HG02763 (cell line): ENCODE results near the gene ATL2.
"Not testable (repeated sequence)": the region's sequence is repeated elsewhere in the genome, so short reads cannot be mapped to it uniquely, and the experiment has no call there.

ENCODE experiments used
- ATAC-seq: cut with Tn5 transposase; IDR thresholded peaks from one replicate; pipeline ENCODE4 v1.9.1; 2021; ENCODE audit warnings: mild to moderate bottlenecking, moderate library complexity; ENCODE audit not compliant: unreplicated experiment

Gene ATL2

GRCh38 chr2:38277245-38278116 lies 99.6 kb downstream of the ATL2 start:
- ATAC-seq, result no peak

DNA sequence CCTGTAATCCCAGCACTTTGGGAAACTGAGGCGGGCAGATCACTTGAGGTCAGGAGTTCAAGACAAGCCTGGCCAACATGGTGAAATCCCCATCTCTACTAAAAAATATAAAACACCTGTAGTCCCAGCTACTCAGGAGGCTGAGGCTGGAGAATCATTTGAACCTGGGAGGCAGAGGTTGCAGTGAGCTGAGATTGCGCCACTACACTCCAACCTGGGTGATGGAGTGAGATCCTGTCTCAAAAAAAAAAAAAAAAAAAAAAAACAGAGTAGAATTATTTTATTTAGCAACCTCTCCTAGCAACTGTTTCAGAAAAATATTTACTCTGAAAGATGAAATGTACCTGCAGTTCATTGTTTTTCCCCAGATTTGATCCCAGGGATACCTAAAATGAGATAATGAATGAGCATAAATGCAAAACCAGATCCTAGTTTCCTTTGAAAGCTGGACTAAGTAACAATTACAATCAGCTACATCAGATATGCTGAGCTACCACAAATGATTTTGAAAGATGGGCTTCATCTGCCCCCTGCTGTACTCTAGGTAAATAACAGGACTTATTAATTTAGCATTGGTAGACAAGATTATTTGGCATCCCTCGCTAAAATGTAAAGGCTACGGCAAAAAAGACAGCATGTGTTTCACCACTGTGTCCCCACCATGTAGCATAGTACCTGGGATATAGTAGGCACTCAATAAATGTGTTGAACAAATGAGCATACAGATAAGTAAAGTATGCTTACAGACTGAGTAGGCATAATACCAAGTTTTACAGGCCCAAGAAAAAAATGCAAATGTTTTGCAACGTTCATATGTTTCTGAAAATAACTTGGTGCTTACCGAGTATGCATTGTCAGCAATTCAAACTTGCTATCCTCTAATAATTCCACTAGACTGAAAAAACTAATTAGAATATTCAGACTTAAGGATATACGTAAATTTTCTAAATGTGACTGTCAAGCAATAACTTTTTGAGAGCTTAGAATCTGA lies 102.5 kb downstream of the ATL2 start:
- no peak for ATAC-seq

DNA sequence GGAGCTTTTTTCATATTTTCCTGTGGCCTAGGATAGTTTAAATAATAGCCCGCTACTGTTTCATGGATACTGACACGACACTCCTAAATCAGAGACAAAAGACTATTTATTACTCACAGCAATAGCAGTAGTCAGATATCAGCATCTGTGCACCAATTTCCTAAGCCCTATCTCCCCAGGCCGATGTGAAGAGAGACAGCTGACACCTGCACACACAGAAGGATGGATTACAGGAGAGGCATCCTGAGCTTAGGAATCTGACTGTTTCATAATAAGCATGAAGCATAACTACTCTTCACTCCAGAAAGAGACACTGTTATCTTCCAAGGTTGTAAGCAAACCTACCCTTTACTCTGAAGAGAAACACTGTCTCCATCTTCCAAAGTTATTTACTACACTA lies 105.4 kb downstream of the ATL2 start:
- ATAC-seq, result no peak

DNA sequence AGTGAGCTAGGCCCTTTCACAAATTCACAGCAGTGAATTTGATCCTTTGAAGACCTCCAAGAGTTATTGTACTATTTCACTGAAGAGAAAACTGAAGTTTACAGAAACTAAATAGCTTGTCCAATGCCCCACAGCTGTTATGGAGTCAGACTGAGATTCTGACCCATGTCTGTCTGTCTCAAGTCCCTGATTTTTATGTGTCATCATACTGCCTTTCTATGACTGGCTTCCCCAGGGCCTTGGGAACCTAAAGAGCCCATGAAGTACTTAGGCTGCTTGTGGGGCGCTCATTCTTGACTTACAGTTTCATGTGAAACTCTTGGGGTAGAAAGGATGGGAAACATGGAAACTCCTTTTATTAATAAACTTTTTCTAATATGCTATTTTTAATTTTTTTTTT lies 107.7 kb downstream of the ATL2 start:
- no peak for ATAC-seq

DNA sequence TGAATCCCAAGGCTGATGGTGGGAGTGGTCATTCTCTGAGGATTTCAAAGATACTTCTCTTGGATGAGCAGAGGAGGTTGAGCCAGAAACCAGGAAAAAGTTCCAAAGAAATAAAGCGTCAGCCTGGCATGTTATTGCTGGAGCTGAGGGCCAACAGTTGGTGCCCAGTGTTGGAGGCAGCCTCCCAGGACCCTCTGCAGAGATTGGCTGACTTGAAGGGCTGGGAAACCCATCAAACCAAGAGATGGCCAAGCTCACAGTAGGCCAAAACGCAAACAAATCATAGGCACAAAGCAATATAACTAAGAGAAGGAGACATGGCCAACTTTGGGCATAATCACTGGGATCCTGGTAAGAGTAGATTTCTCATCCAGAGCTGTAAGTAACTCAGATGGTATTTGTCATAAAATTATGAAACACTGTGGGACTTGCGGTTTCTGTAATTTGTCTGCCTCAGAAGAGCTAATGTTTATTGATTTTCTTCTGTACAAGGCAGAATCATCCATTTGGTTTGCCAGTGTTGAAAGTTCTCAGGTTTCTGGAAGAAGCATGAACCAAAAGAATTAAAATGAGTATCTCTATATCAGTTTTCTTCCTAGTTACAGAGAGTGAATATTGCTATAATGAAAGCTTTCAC lies 108.3 kb downstream of the ATL2 start:
- no peak for ATAC-seq

- no peak for ATAC-seq
Measured at GRCh38 chr2:38268001-38268400, 109.1 kb downstream of the ATL2 start.

DNA sequence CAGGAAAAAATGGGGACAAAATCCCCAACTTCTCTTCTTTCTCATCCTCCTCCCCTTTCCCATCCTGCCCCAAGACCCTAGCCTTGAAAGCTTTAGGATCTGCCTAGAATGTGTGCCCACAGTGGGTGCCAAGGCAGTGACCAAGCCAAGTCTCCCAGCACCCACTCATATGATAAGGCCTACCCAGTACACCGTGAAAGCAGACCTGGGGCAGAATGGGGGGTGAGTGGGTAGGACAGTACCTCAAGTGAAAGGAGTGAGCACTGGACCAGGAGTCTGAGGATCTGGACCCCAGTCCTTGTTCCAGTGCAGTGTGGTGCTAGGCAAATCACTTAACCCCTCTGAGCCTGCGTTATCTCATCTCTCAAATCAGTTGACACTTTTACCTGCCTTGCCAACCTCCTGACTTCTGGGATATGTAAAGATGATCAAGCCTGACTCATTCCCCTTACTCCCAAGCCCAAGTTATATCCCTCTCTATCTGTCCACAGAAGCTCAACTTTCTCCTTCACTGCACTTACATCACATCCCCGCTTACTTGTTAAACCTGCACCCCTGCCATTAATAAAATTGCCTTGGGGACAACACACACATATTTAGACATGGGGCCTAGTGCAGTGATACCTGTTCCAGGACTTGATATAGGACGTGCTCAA lies 109.7 kb downstream of the ATL2 start:
- ATAC-seq, result no peak

DNA sequence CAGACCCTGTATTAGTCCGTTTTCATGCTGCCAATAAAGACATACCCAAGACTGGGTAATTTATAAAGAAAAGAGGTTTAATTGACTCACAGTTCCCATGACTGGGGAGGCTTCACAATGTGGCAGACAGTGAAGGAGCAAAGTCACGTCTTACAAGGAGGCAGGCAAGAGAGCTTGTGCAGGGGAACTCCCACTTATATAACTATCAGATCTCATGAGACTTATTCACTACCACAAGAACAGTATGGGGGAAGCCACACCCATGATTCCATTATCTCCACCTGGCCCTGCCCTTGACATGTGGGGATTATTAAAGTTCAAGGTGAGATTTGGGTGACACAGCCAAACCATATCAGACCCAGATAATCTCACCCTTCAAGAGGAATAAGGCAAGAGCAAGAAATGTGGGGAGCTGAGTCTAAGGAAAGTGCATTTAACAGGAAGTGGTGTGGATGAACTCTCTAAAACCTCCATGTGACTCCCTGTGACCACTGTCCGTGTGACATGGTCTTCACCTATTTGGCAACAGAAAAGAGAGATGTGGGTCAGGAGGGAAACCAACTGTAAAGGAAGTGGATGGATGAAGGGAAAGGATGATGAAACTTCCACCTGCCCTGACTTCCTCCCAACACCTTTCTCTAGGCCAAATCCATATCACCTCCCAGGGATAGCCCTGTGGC lies 110.6 kb downstream of the ATL2 start:
- no peak for ATAC-seq

DNA sequence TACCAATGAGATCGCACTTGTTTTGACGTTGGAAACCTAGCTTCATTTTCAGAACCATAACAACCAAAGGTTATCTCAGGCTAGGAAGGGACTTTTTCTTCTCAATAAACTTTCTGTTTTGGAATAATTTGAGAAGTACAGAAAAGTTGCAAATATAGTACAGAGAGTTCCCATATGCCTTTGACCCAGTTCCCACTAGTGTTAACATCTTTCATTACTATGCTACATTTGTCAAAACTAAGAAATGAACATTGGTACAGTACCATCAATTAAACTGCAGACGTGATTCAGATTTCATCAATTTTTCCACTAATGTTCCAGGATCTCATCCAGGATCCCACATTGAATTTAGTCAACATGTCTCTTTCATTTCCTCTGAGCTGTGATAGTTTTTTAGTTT lies 111.6 kb downstream of the ATL2 start:
- no peak for ATAC-seq

DNA sequence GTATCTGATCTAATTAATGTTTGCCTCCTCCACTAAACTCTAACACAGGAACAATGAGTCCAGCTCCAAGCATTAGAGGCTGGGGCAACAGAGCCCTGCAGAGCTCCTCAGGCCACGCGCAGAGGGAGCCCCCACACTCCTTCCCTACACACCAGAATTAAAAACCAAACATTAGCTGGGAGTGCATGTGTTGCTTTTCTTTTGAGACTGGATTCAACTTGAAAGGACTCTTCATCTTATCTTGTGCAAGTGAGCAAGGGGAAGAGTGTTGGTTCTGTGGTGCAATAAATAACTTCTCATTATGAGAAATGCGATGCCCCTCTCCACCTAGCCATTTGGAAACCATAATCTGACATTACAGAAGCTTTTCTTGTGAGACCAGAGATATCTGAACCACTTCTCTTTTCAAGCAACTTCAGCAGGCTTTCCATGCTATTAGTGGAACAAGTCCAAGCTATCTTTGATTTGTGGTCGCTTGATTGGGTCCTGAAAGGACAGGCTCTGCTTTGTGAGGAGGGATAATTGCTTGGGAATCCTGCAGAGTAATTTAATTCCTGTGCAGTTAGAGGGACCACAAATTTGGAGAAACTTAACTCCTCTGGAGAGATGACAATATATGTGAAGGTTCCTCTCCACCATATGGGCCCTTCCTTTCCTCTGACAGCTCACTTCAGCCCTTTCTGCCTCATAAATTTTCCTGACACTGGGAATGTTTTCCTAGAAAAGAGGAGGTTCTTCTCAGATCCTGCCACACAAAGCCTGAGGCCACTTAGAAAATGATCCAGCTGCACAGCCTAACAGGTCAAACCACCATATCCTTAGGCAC lies 112.5 kb downstream of the ATL2 start:
- ATAC-seq, result no peak

- no peak for ATAC-seq
Measured at GRCh38 chr2:38263293-38263692, 113.8 kb downstream of the ATL2 start.

DNA sequence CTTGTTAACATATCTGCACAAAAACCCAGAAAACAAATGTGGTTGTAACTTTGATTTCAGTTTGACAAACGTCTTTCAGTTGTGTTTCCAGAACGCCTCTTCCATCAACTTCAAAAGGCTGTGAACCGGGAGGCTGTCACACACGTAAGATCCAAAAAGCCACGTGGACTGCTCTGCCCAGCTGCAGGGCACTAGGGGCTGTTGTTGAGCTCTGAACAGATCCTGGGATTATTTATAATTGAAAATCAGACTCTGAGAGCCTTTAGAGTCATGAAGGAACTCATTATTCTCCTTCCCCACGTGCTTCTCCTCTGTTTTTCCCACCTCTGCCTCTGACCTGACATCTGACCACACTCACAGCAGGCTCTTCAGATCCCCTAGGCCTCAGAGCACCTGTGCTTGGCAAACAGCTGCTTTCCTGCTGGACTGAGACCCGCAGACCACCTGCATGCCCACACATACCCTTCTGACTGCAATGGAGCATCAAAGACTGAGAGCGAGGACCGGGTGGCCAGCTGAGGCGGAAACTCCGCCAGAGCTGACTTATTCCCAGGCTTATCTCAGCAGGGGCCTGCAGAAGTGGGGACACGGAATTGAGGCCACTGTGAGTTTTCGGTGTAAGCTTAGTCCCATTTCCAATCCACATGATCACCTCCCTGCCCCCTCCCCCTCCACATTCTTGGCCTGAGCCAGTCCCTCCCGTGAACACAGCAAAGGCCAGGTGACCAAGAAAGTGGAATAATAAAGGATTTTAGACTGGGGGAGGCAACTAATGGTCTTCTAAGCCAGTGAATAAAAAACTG lies 114.8 kb downstream of the ATL2 start:
- ATAC-seq, result no peak

DNA sequence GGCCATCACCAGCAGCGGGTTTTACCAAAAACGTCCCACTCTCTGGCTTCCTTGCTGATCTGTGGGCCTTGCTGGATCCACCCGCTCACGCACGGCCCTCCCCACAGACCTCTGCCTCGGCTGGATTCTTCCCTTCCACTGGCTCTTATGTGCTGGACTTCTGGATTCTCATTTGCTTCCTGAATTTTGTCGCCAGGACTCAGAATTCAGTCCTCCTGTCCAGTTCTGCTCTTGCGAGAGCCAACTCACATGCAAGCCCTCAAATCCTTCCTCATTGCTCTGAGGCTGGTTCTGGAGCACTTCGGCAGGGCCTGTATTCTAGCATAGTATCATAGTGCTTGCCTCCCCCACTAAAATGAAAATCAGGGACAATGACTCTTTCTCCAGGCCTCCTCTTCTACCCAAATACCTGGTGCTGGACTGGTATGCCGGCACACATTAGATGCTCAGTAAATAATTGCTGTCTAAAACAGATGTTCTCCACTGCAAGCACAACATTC lies 115.5 kb downstream of the ATL2 start:
- no peak for ATAC-seq

GRCh38 chr2:38260972-38261371 lies 116.1 kb downstream of the ATL2 start:
- ATAC-seq, result no peak

DNA sequence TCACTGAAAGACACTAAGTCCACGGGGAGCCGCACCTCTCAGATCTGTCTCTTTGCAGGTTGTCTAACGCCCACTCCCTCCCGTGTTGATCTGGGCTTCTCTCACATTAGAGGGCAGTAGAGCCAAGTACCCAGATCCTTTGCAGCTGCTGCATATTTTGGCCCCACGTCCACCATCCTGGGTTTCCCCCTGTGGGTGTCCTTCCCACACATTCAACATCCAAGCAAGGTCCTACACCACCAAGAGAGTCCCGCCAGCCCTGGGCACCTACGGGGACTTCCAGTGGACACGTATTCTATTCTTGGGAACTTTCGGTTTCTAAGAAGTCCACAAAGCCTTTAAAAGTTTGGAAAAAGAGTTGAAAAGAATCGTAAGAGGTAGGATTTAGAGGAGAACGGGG lies 116.6 kb downstream of the ATL2 start:
- ATAC-seq, result no peak

- no peak for ATAC-seq
Measured at GRCh38 chr2:38259311-38259710, 117.8 kb downstream of the ATL2 start.

DNA sequence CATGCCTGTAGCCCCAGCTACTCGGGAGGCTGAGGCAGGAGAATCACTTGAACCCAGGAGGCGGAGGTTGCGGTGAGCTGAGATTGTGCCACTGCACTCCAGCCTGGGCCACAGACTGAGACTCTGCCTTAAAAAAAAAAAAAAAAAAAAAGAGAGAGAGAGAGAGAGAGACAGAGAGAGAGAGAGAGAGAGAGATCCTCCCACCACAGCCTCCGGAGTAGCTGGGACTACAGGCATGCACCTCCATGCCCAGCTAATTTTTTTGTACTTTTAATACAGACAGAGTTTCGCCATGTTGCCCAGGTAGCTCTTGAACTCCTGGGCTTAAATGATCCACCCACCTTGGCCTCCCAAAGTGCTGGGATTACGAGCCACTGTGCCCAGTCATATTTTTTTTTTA lies 119.4 kb downstream of the ATL2 start:
- not testable (repeated sequence) for ATAC-seq

GRCh38 chr2:38256610-38257009 lies 120.5 kb downstream of the ATL2 start:
- no peak for ATAC-seq
